HEK293T (cell line): Measurements from ENCODE around the gene KCNH1.

Experiments used
- CTCF ChIA-PET: fragments of 350-600 bp; formaldehyde crosslinking; extraction: SDS; loops from one replicate; lab custom pipeline; 2021; ENCODE audit warnings: antibody characterized with exemption, inconsistent platforms; lab: Yijun Ruan, JAX
- POLR2A ChIA-PET: fragments of 350-600 bp; formaldehyde crosslinking; extraction: SDS; loops from one replicate; lab custom pipeline; 2020; ENCODE audit warnings: antibody characterized with exemption, inconsistent platforms; lab: Yijun Ruan, JAX
- DNase-seq: peaks from one replicate; pipeline ENCODE4 v3.0.0; 2012; ENCODE audit warnings: mixed read lengths; ENCODE audit errors: extremely low spot score
- ARNT ChIP-seq: fragments of 450-650 bp; IDR thresholded peaks from 2 replicates; pipeline ENCODE4 v1.6.1; 2017; ENCODE audit warnings: mild to moderate bottlenecking
- BHLHE40 ChIP-seq: fragments of 450-650 bp; IDR thresholded peaks from 2 replicates; pipeline ENCODE4 v1.6.1; 2016; ENCODE audit warnings: mild to moderate bottlenecking, moderate library complexity, borderline replicate concordance
- CTBP1 ChIP-seq: fragments of 450-650 bp; IDR thresholded peaks from 2 replicates; pipeline ENCODE4 v1.6.1; 2016; ENCODE audit warnings: borderline replicate concordance
- ELF4 ChIP-seq: fragments of 450-650 bp; IDR thresholded peaks from 2 replicates; pipeline ENCODE4 v1.6.1; 2017; ENCODE audit warnings: antibody characterized with exemption
- FOXA1 ChIP-seq: fragments of 450-650 bp; IDR thresholded peaks from 2 replicates; pipeline ENCODE4 v1.6.1; 2016; ENCODE audit warnings: mild to moderate bottlenecking
- FOXK2 ChIP-seq: fragments of 450-650 bp; IDR thresholded peaks from 2 replicates; pipeline ENCODE4 v1.6.1; 2016; ENCODE audit warnings: mild to moderate bottlenecking
- FOXM1 ChIP-seq: fragments of 450-650 bp; IDR thresholded peaks from 2 replicates; pipeline ENCODE4 v1.6.1; 2017; ENCODE audit warnings: mild to moderate bottlenecking, borderline replicate concordance
- HDGF ChIP-seq: fragments of 450-650 bp; IDR thresholded peaks from 2 replicates; pipeline ENCODE4 v1.6.1; 2017; ENCODE audit warnings: antibody characterized with exemption, borderline replicate concordance
- L3MBTL2 ChIP-seq: fragments of 450-650 bp; conservative IDR thresholded peaks from 2 replicates; pipeline ENCODE4 v1.6.1; 2016; ENCODE audit warnings: mild to moderate bottlenecking
- LEF1 ChIP-seq: fragments of 450-650 bp; IDR thresholded peaks from 2 replicates; pipeline ENCODE4 v1.6.1; 2017; ENCODE audit warnings: mild to moderate bottlenecking, borderline replicate concordance
- NFRKB ChIP-seq: fragments of 450-650 bp; IDR thresholded peaks from 2 replicates; pipeline ENCODE4 v1.6.1; 2016; ENCODE audit warnings: mild to moderate bottlenecking, moderate library complexity
- SP1 ChIP-seq: fragments of 450-650 bp; IDR thresholded peaks from 2 replicates; pipeline ENCODE4 v1.6.1; 2017
- SUZ12 ChIP-seq: fragments of 450-650 bp; IDR thresholded peaks from 2 replicates; pipeline ENCODE4 v1.6.1; 2016; ENCODE audit warnings: mild to moderate bottlenecking
- TARDBP ChIP-seq: fragments of 450-650 bp; IDR thresholded peaks from 2 replicates; pipeline ENCODE4 v1.6.1; 2016
- ZNF384 ChIP-seq: fragments of 450-650 bp; IDR thresholded peaks from 2 replicates; pipeline ENCODE4 v1.6.1; 2016
- TF ChIP-seq, protein P1 (sequence below): fragments of 450-650 bp; IDR thresholded peaks from 2 replicates; pipeline ENCODE4 v1.6.1; 2016

The KCNH1 gene

GRCh38 chr1:210686841-210687240 lies 447.1 kb downstream of the KCNH1 start:
- DNase-seq = no peak
- CTCF ChIA-PET = no interaction called here
- TF ChIP-seq HDGF = no peak
- TF ChIP-seq FOXK2 = no peak
- no peak for TF ChIP-seq SP1
- TF ChIP-seq ARNT = no peak
- no peak for TF ChIP-seq BHLHE40
- TF ChIP-seq ZNF384 = no peak
- no peak for TF ChIP-seq FOXA1
- no peak for TF ChIP-seq LEF1
- no peak for TF ChIP-seq TARDBP
- no peak for TF ChIP-seq NFRKB
- TF ChIP-seq FOXM1 = no peak
- no peak for TF ChIP-seq CTBP1
- TF ChIP-seq SUZ12 = no peak
- TF ChIP-seq L3MBTL2 = no peak
- TF ChIP-seq, protein P1, sequence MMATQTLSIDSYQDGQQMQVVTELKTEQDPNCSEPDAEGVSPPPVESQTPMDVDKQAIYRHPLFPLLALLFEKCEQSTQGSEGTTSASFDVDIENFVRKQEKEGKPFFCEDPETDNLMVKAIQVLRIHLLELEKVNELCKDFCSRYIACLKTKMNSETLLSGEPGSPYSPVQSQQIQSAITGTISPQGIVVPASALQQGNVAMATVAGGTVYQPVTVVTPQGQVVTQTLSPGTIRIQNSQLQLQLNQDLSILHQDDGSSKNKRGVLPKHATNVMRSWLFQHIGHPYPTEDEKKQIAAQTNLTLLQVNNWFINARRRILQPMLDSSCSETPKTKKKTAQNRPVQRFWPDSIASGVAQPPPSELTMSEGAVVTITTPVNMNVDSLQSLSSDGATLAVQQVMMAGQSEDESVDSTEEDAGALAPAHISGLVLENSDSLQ = no peak

DNA sequence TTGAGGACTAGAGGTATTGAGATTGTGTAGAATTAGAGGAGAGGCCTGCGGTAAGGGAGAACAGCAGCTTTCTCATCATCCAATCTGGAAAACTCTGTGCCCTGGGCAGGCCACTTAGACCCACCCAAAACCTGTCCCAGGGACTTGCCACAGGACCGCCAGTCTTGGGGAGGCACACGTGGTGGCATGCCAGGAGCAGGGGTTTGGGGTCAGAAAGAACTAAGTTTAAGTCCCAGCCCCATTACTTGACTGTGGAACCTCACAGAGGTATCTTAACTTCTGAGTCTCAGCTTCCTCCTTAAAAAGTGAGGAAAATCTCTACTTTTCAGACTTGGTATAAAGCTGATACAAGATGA lies 448.7 kb downstream of the KCNH1 start:
- ChIA-PET POLR2A (no interaction called here), CTCF (interaction anchor here (0.6 to 0.7 kb wide), 2 partner anchors 109 to 1792 kb away, joined by 3 to 9 read pairs; no protein-coding TSS in a partner anchor)
- no peak for DNase-seq
- no peak for TF ChIP-seq FOXA1
- TF ChIP-seq BHLHE40 = no peak
- TF ChIP-seq, protein P1 = no peak

More at GRCh38 chr1:210686841-210687240, 447.1 kb downstream of the KCNH1 start:
- POLR2A ChIA-PET = no interaction called here

DNA sequence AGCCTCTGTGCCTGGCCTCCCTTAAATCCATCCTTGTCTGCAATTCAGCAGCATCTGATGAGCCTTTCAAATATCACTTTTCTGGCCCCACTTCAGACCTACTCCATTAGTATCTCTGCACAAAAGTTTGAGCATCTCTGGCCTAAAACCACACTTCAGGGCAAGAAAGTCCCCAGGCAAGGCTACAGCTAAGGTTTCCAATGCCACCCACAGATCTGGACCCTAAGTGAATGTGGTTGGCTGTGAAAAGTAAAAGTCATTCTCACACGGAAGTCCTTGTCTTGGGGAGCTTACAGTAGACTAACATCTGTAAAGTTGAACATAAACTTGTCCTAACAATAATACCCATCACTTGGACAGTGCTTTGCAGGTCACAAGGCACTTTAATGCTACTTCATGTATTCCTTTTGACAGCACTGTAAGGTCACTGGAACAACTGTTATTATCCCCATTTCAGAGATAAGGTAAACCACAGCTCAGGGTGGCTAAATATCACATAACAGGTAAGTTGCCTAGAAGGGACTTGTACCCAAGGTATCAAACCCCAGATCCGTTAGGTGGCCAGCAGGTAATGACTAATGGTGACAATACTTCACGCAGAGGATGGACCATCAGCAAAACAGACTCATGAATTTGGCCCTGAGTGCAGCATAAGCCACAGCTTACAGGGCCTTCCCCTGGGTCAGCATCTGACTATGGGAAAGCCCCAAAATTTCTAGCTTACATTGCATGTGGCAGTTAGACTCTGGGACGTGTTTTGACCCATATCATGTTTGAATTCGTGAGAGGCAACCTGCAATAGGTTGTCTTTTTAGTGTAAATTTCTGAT lies 449.3 kb downstream of the KCNH1 start:
- TF ChIP-seq L3MBTL2 (no peak), BHLHE40 (no peak), FOXA1 (no peak), TARDBP (no peak), ZNF384 (no peak), NFRKB (no peak), SP1 (no peak), ARNT (no peak), SUZ12 (no peak), FOXM1 (no peak), CTBP1 (no peak), ELF4 (no peak), HDGF (no peak), LEF1 (no peak), FOXK2 (no peak)
- TF ChIP-seq, protein P1 = no peak
- CTCF ChIA-PET = interaction anchor here (0.7 kb wide), 1 partner anchor 109 kb away, joined by 3 read pairs; no protein-coding TSS in a partner anchor
- POLR2A ChIA-PET = no interaction called here
- no peak for DNase-seq

DNA sequence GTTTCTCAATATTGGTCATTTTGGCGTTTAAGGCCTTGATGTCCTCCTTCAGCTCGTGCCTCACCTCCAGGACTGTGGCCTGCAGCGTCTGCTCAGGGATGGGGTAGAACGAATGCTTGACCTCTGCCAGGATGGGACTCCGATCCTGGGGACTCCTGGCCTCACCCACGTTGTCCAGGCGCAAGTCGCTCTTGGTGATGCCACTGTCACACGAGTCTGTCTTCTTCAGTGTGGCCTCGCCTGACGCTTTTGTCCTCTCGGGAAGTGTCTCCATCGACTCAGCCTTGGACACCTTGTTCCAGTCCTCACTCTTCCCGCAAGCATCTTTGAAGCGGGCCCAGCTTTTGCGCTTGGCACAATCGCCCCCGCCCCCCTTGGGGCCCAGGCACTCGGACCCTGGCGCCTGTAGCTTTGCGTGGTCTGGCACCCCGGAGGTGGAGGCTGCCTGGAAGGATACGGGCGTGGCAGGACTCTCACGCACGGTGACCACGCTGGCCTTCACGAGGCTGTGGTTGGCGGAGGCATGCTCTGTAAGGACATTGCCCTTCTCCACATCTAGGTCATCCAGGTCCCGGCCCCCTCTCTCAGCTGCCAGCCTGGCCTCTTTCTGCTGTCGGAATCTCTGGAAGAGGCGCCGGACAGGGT lies 450.4 kb downstream of the KCNH1 start:
- CTCF ChIA-PET = no interaction called here
- POLR2A ChIA-PET = no interaction called here
- DNase-seq = no peak
- TF ChIP-seq CTBP1 (no peak), TARDBP (no peak), FOXM1 (no peak), SP1 (no peak), HDGF (no peak)

GRCh38 chr1:210681158-210681557 lies 452.8 kb downstream of the KCNH1 start:
- TF ChIP-seq FOXK2 (no peak), ZNF384 (no peak), LEF1 (no peak), TARDBP (no peak), ARNT (no peak), SUZ12 (no peak), CTBP1 (no peak), FOXA1 (no peak), SP1 (no peak), BHLHE40 (no peak), L3MBTL2 (no peak), ELF4 (no peak), FOXM1 (no peak), HDGF (no peak), NFRKB (no peak)
- TF ChIP-seq, protein P1 = no peak
- ChIA-PET POLR2A (no interaction called here), CTCF (no interaction called here)
- no peak for DNase-seq
